ENCODE results near the gene NSMCE3. TPM values are rescaled to one million over a fixed set of nuclear protein-coding genes. Genes with fewer than 3 reads are reported as not detected.

Gene NSMCE3
- 7.5 and 7.8 TPM in 2 replicates for total RNA-seq

DNA sequence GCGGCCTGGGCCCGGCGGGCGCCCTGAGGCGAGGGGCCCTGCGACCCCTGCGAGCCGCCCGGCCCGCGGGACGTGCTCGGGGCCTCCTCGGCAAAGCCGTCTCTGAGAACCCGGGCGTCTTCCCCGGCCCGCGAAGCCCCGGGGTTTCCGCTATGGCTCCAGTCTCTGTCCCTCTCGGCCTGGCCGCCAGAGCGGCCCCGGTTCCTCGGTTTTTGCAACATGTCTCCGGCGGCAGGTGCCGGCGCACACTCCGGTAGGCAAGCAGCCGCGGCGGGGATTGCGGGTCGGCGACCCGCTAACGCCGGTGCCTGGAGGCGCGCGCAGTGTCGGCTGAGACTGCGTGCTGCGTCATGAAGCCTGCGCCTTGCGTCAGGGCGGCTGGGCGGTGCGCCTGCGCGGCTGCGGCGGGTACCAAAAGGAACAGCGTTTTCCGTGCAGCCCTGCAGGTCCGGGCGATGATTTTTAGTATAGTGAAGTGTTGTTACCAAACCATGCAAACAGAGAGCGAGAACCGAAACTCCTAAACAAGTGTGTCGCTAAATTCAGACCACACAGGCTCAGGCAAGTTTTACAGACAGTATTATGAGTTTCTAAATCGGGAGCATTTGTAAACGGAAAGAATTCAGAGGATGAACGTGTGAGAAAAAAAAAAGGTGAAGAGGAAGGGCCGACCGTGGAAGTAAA lies at the start of gene NSMCE3:
Gene NSMCE3 (minus strand): TSS at position 338 of the 684 bp plus-strand sequence. CDS start 117 bp downstream, at position 221.

